Heart left ventricle (tissue), 13 donors: ENCODE results near the gene CSPG4.
"Not testable (repeated sequence)": the region's sequence is repeated elsewhere in the genome, so short reads cannot be mapped to it uniquely, and the experiment has no call there.

Experiments
- CTCF ChIP-seq, 12 donors: fragments of 200-600 bp; sonication (generic) in 4 of 12; IDR thresholded peaks; one replicate each; pipeline versions ENCODE4 v1.5.0 to v1.8.0; 2018 to 2022; ENCODE audit warnings: antibody characterized with exemption in 12 of 12, mild to moderate bottlenecking in 5 of 12
- POLR2A ChIP-seq, 2 donors: fragments of 450-650 bp; IDR thresholded peaks; one replicate each; pipeline ENCODE4 v1.6.1; 2017; ENCODE audit warnings: antibody characterized with exemption in 2 of 2, mild to moderate bottlenecking in 2 of 2, moderate library complexity in 2 of 2
- donor health status: ischemic (EF 13 %, LVEDD 7.1; RV severe dilation, severe dysfunction).
- donor health status: DM: no; HTN: yes; CAD: no.
- donor health status: DM: no; HTN: no; CAD: no.
- donor health status: ischemic (EF 25% LVEDD 6.9; RV normal size, moderate dysfunction).
- donor health status: ischemic (EF 25% LVEDD 5.7; RV mildly dilated, moderate dysfunction).
- donor health status: ischemic (EF 35%, LVEDD 5.7; RV mildly dilated, moderate dysfunction).
- donor health status: nonischemic (EF 11% LVEDD 7.7; RV severe dilation, severe dysfunction).
- donor health status: DM: yes; HTN: yes; CAD: no.
- donor health status: PGD.
- donor health status: ischemic (EF 29% LVEDD 5.4; RV normal size, mild dysfunction).
- donor health status: nonischemic (EF 23%, LVEDD 6.1; RV moderate dilation, normal function).

- not testable (repeated sequence) for TF ChIP-seq CTCF, POLR2A (IDR thresholded peaks at IDR 0.05)
Measured at GRCh38 chr15:75742346-75742745, 29.7 kb upstream of the CSPG4 start.
